Myocyte (in vitro differentiated cells): ENCODE data around the gene CPA2. TPM values are rescaled to one million over a fixed set of nuclear protein-coding genes. Genes with fewer than 3 reads are reported as not detected.

Experiments used
- DNase-seq: peaks from one replicate; pipeline ENCODE4 v3.0.0-alpha.2; 2012; ENCODE audit warnings: low read depth
- total RNA-seq: library from RNA; depleted of rRNA; stranded (reverse); fragments of >200 nt; gene quantifications from 2 replicates; pipeline ENCODE4 v1.2.3, GENCODE V29; 2014

The CPA2 gene
- total RNA-seq, 1 donor from 2014 or later: not detected

- no peak for DNase-seq
These were observed 12.6 kb downstream of the CPA2 start for GRCh38 chr7:130279286-130279685.

- no peak for DNase-seq
These were observed 13.2 kb downstream of the CPA2 start for GRCh38 chr7:130279906-130280305.

GRCh38 chr7:130281260-130281659, 14.6 kb downstream of the CPA2 start:
- DNase-seq: peak; percentile 75

GRCh38 chr7:130286881-130287280, 20.2 kb downstream of the CPA2 start:
- peak; percentile 75 for DNase-seq

GRCh38 chr7:130288168-130288567, 21.5 kb downstream of the CPA2 start:
- no peak for DNase-seq

GRCh38 chr7:130288829-130289228, 22.2 kb downstream of the CPA2 start:
- DNase-seq: no peak

GRCh38 chr7:130289478-130289877, 22.8 kb downstream of the CPA2 start:
- DNase-seq: no peak

GRCh38 chr7:130290745-130291144, 24.1 kb downstream of the CPA2 start:
- DNase-seq: no peak

GRCh38 chr7:130292682-130293257, 26.1 kb downstream of the CPA2 start, which contains the start of gene CPA4:
Gene CPA4 (plus strand): TSS chr7:130293161. CDS start chr7:130293181, 20 bp downstream.
- peak; percentile 96 for DNase-seq

- no peak for DNase-seq
These were observed 26.9 kb downstream of the CPA2 start for GRCh38 chr7:130293521-130293920.

GRCh38 chr7:130294314-130294713, 27.7 kb downstream of the CPA2 start:
- DNase-seq: peak; percentile 59

GRCh38 chr7:130296221-130296951, 29.7 kb downstream of the CPA2 start:
- DNase-seq: no peak

GRCh38 chr7:130297628-130298543, 31.2 kb downstream of the CPA2 start:
- no peak for DNase-seq

GRCh38 chr7:130298544-130299326, 32.1 kb downstream of the CPA2 start:
- DNase-seq: no peak

- DNase-seq: no peak
These were observed 33.2 kb downstream of the CPA2 start for GRCh38 chr7:130299866-130300265.

- no peak for DNase-seq
These were observed 34.9 kb downstream of the CPA2 start for GRCh38 chr7:130301501-130302020.

- no peak for DNase-seq
These were observed 36.0 kb downstream of the CPA2 start for GRCh38 chr7:130302649-130303048.

- DNase-seq: no peak
These were observed 36.5 kb downstream of the CPA2 start for GRCh38 chr7:130303127-130303526.

- DNase-seq: no peak
These were observed 36.9 kb downstream of the CPA2 start for GRCh38 chr7:130303551-130303950.

GRCh38 chr7:130303982-130304381, 37.3 kb downstream of the CPA2 start:
- DNase-seq: no peak

- DNase-seq: no peak
These were observed 38.2 kb downstream of the CPA2 start for GRCh38 chr7:130304878-130305277.
